Cardiac fibroblast (primary cell): ENCODE measurements around the gene EXOSC3.
"Not testable (repeated sequence)": the region's sequence is repeated elsewhere in the genome, so short reads cannot be mapped to it uniquely, and the experiment has no call there.

ENCODE experiments used
- DNase-seq, 2 donors: peaks; one replicate each; pipeline versions ENCODE4 v3.0.0 to v3.0.0-alpha.2; 2010; ENCODE audit warnings: low read depth in 2 of 2
- H3K4me3 ChIP-seq, 2 donors: replicated peaks in 1 of 2; 1 replicate in 1 of 2; 2 replicates in 1 of 2; pipeline ENCODE4 v1.5.1; 2011; ENCODE audit warnings: low read depth in 2 of 2, low read length in 2 of 2, mild to moderate bottlenecking in 2 of 2, moderate library complexity in 1 of 2
- CTCF ChIP-seq: IDR thresholded peaks from one replicate; pipeline ENCODE4 v1.5.1; 2011; ENCODE audit warnings: low read depth, mild to moderate bottlenecking, low read length, inconsistent platforms

Gene EXOSC3

GRCh38 chr9:37784616-37785483 lies at the start of gene EXOSC3:
Gene EXOSC3 (minus strand): TSS chr9:37785064. CDS start chr9:37785044, 20 bp downstream.
- peak within 1 kb of the TSS; percentile 87 to 98 for H3K4me3 ChIP-seq
- DNase-seq = peak; percentile 89 to 92
- no peak for TF ChIP-seq CTCF

- H3K4me3 ChIP-seq = no peak overlapping the region
- no peak for DNase-seq
- TF ChIP-seq CTCF = no peak
Observed at GRCh38 chr9:37827483-37828165, 42.8 kb upstream of the EXOSC3 start.

- not testable (repeated sequence) for H3K4me3 ChIP-seq, DNase-seq
Observed at GRCh38 chr9:37825174-37825573, 40.3 kb upstream of the EXOSC3 start.

- no peak for DNase-seq
- no peak overlapping the region for H3K4me3 ChIP-seq
- no peak for TF ChIP-seq CTCF
Observed at GRCh38 chr9:37820142-37820541, 35.3 kb upstream of the EXOSC3 start.

GRCh38 chr9:37818849-37819248 lies 34.0 kb upstream of the EXOSC3 start:
- H3K4me3 ChIP-seq = no peak overlapping the region
- TF ChIP-seq CTCF = no peak
- DNase-seq = no peak

- no peak for DNase-seq
- no peak for TF ChIP-seq CTCF
- no peak overlapping the region for H3K4me3 ChIP-seq
Observed at GRCh38 chr9:37812773-37813379, 28.0 kb upstream of the EXOSC3 start.

GRCh38 chr9:37811906-37812476 lies 27.1 kb upstream of the EXOSC3 start:
- no peak for TF ChIP-seq CTCF
- DNase-seq = no peak
- H3K4me3 ChIP-seq = no peak overlapping the region

- not testable (repeated sequence) for DNase-seq, H3K4me3 ChIP-seq
Observed at GRCh38 chr9:37809676-37810075, 24.8 kb upstream of the EXOSC3 start.
